ENCODE measurements around the gene ATOH8. TPM values are rescaled to one million over a fixed set of nuclear protein-coding genes. Genes with fewer than 3 reads are reported as not detected.

Gene ATOH8
- total and polyA plus RNA-seq, 2 donors (not counting 3 experiments of a cell fraction or from before 2014, with no cell fraction given), result 10.3 to 12.8 TPM

GRCh38 chr2:85733121-85733960 lies 20.4 kb upstream of the ATOH8 start:
- Histone ChIP-seq H3K4me2 (ENCODE audit: insufficient read depth, low read length) (no peak overlapping the region), H4K20me1 (replicated peaks; ENCODE audit: control insufficient read depth, extremely low read depth, insufficient read depth, low read length) (no peaks in the 10 kb centered on the region), H2AFZ (ENCODE audit: low read depth, low read length) (no peak overlapping the region), H3K9me3 (replicated peaks; ENCODE audit: control insufficient read depth, insufficient read depth, low read length) (no peaks in the 10 kb centered on the region), H3K9ac (replicated peaks; ENCODE audit: extremely low read depth, insufficient read depth, low read length) (no peak overlapping the region), H3K79me2 (ENCODE audit: control insufficient read depth, insufficient read depth, low read length) (no peaks in the 10 kb centered on the region), H3K9me1 (replicated peaks; ENCODE audit: control insufficient read depth, extremely low read depth, insufficient read depth, low read length) (no peaks in the 10 kb centered on the region), H3K4me1 (ENCODE audit: control insufficient read depth, extremely low read depth, insufficient read depth, low read length) (peaks cover 24% of the 10 kb centered on the region), H3K36me3 (ENCODE audit: control insufficient read depth in 2 of 2, extremely low read depth in 1 of 2, insufficient read depth in 2 of 2, low read length in 2 of 2) (no peaks in the 10 kb centered on the region), H3K27me3 (ENCODE audit: control insufficient read depth in 2 of 2, insufficient read depth in 2 of 2, low read length in 2 of 2) (no peaks in the 10 kb centered on the region), H3K4me3 (replicated peaks in 1 of 3; ENCODE audit: insufficient read depth in 1 of 3, low read depth in 1 of 3, low read length in 3 of 3) (no peak overlapping the region), H3K27ac (ENCODE audit: insufficient read depth, low read depth, low read length) (no peak overlapping the region)
- FAIRE-seq (no peak), DNase-seq (ENCODE audit: low read depth, low spot score) (no peak)
- intact Hi-C loops (cut with micrococcal nuclease) (no loop called here), dilution Hi-C loops (cut with MboI; ENCODE audit: extremely low pct_ligation_motif_present, low sequenced_read_pairs) (no loop called here)
- ChIA-PET POLR2A (no interaction called here), CTCF (interaction anchor here (0.7 to 5.2 kb wide), 6 partner anchors 8 to 156 kb away, joined by 3 to 27 read pairs (median 6); no protein-coding TSS in a partner anchor)
- no TSS peak for BruUV-seq (replicated peaks)
- TF ChIP-seq, protein P1, sequence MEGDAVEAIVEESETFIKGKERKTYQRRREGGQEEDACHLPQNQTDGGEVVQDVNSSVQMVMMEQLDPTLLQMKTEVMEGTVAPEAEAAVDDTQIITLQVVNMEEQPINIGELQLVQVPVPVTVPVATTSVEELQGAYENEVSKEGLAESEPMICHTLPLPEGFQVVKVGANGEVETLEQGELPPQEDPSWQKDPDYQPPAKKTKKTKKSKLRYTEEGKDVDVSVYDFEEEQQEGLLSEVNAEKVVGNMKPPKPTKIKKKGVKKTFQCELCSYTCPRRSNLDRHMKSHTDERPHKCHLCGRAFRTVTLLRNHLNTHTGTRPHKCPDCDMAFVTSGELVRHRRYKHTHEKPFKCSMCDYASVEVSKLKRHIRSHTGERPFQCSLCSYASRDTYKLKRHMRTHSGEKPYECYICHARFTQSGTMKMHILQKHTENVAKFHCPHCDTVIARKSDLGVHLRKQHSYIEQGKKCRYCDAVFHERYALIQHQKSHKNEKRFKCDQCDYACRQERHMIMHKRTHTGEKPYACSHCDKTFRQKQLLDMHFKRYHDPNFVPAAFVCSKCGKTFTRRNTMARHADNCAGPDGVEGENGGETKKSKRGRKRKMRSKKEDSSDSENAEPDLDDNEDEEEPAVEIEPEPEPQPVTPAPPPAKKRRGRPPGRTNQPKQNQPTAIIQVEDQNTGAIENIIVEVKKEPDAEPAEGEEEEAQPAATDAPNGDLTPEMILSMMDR (IDR thresholded peaks at IDR 0.05; ENCODE audit: extremely low read depth in 1 of 2, insufficient read depth in 1 of 2, low read depth in 1 of 2, low read length in 2 of 2), result no peak
- TF ChIP-seq JUN (IDR thresholded peaks at IDR 0.05; ENCODE audit: borderline replicate concordance, insufficient read depth, insufficient read length, low read depth) (no peak), GATA2 (IDR thresholded peaks at IDR 0.05; ENCODE audit: insufficient read depth, insufficient read length, low read depth, low read length) (no peak), FOS (IDR thresholded peaks at IDR 0.05; ENCODE audit: borderline replicate concordance, insufficient read depth, low read length) (no peak), POLR2AphosphoS5 (IDR thresholded peaks at IDR 0.05; ENCODE audit: insufficient read depth, low read depth, low read length) (no peak), MYC (IDR thresholded peaks at IDR 0.05; ENCODE audit: low read depth, low read length) (no peak)

Measured in endothelial cell of umbilical vein (primary cell).